Measurements from ENCODE around the gene RNU2-63P. TPM values are rescaled to one million over a fixed set of nuclear protein-coding genes. Genes with fewer than 3 reads are reported as not detected.

RNU2-63P gene
- polyA plus RNA-seq, 1 experiment, result not detected

DNA sequence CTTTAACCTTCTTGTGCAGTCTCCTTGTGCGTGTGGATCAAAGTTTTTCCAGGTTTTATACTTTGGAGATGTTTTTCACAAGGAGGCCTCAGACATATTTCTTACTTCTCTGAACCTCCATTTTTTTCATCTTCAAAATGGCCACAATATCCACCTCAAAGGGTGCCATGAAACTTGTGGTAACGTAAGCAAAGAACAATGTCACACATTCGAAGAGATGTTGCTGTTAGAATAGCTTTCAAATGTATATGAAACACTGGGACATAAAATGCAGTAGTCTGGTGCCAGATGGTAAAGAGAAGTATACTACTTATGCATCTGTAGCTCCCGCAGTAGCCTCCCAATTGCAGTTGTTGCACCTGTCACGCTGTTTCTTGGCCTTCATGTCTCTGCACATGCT, 41.8 kb upstream of the RNU2-63P start:
- Histone ChIP-seq H3K27ac (ENCODE audit: low read depth, low read length) (no peak overlapping the region), H3K9me3 (ENCODE audit: control insufficient read depth, insufficient read depth, low read length) (peaks cover 3% of the 10 kb centered on the region; the same call in 1 of the 2 replicates), H3K4me3 (ENCODE audit: low read depth, low read length) (no peak overlapping the region), H3K27me3 (ENCODE audit: control insufficient read depth, insufficient read depth, low read length) (no peaks in the 10 kb centered on the region)
- ChIA-PET POLR2A (no interaction called here), CTCF (interaction anchor here (4.6 kb wide), 1 partner anchor 101 kb away, joined by 139 read pairs; no protein-coding TSS in a partner anchor)
- DNase-seq (ENCODE audit: low read depth, low spot score), result no peak
- TF ChIP-seq, protein P1, sequence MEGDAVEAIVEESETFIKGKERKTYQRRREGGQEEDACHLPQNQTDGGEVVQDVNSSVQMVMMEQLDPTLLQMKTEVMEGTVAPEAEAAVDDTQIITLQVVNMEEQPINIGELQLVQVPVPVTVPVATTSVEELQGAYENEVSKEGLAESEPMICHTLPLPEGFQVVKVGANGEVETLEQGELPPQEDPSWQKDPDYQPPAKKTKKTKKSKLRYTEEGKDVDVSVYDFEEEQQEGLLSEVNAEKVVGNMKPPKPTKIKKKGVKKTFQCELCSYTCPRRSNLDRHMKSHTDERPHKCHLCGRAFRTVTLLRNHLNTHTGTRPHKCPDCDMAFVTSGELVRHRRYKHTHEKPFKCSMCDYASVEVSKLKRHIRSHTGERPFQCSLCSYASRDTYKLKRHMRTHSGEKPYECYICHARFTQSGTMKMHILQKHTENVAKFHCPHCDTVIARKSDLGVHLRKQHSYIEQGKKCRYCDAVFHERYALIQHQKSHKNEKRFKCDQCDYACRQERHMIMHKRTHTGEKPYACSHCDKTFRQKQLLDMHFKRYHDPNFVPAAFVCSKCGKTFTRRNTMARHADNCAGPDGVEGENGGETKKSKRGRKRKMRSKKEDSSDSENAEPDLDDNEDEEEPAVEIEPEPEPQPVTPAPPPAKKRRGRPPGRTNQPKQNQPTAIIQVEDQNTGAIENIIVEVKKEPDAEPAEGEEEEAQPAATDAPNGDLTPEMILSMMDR (IDR thresholded peaks at IDR 0.05; ENCODE audit: low read depth, low read length), result no peak

DNA sequence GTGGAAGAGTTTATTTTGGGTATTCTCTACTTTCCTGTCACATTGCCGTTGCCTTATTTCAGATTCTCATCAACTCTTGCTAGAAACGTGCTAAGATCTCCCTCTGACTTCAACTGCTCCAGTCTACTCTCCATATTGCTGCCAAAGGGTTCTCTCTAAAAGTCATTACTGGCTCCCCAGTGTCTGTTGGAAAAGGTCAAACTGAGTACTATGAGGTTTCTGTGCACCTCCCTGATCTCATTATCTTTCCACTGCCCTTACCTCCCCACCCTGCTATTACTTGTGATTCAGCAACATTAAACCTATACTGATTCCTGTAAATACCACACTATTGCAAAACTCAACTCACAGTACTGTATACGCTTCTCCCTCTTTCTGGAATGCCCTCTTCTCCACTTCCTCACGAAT, 41.1 kb upstream of the RNU2-63P start:
- TF ChIP-seq, protein P1 (IDR thresholded peaks at IDR 0.05; ENCODE audit: low read depth, low read length), result no peak
- DNase-seq (ENCODE audit: low read depth, low spot score), result no peak
- Histone ChIP-seq H3K9me3 (ENCODE audit: control insufficient read depth, insufficient read depth, low read length) (peaks cover 3% of the 10 kb centered on the region; the same call in 1 of the 2 replicates), H3K27ac (ENCODE audit: low read depth, low read length) (no peak overlapping the region), H3K4me3 (ENCODE audit: low read depth, low read length) (no peak overlapping the region), H3K27me3 (ENCODE audit: control insufficient read depth, insufficient read depth, low read length) (no peaks in the 10 kb centered on the region)
- ChIA-PET CTCF (no interaction called here), POLR2A (no interaction called here)

DNA sequence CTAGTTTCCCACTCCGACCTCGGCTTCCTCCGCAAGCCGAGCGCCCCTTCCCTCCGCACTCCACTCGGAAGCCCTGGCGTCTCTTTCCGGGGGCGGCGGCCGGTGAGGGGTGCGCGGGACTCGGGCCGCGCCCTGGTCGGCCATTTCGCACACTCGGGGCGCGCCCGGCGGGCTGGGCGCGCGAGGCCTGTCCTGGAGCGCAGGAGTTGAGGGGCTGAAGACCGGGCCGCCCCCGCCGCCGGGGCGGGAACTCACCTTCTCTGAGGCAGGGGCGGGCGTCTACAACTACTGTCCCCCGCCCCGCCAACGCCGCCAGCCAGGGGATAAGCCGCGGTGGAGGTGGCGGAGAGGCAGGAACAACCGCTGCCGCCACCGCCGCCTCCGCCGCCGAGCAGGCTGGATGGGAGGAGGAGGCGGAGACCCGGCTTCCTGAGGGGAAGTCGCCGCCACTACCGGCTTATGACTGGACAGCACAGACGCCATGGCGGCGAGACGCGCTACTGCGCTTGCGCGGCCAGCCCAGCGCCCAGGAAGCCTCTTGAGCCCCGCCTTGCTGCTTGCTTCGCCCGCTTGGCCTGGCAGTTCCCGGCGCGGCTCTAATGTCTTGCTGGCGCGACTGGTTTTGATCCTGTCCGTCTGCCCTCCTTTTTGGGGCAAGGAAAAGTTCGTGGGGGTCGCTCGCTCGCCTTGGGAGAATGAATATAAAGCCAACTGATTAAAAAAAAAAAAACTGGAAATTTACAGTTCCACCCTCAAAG, 39.2 kb upstream of the RNU2-63P start, which contains the start of gene KRCC1:
Gene KRCC1, minus strand, starts transcription at position 413 of the 758 bp plus-strand sequence. CDS start 27,220 bp downstream, outside the sequence.
- no peaks in the 10 kb centered on the region for H3K27me3 ChIP-seq (ENCODE audit: control insufficient read depth, insufficient read depth, low read length)
- peaks cover 3% of the 10 kb centered on the region; the same call in 1 of the 2 replicates for H3K9me3 ChIP-seq (ENCODE audit: control insufficient read depth, insufficient read depth, low read length)
- ChIA-PET CTCF (no interaction called here), POLR2A (interaction anchor here (1.0 to 1.2 kb wide), 2 partner anchors 34 to 39 kb away, joined by 4 to 6 read pairs; no protein-coding TSS in a partner anchor)
- peak within 1 kb of the TSS; percentile 94 for H3K27ac ChIP-seq (ENCODE audit: low read depth, low read length)
- TF ChIP-seq, protein P1 (IDR thresholded peaks at IDR 0.05; ENCODE audit: low read depth, low read length), result no peak
- peak; percentile 90 for DNase-seq (ENCODE audit: low read depth, low spot score)
- peak within 1 kb of the TSS; percentile 80 for H3K4me3 ChIP-seq (ENCODE audit: low read depth, low read length)

DNA sequence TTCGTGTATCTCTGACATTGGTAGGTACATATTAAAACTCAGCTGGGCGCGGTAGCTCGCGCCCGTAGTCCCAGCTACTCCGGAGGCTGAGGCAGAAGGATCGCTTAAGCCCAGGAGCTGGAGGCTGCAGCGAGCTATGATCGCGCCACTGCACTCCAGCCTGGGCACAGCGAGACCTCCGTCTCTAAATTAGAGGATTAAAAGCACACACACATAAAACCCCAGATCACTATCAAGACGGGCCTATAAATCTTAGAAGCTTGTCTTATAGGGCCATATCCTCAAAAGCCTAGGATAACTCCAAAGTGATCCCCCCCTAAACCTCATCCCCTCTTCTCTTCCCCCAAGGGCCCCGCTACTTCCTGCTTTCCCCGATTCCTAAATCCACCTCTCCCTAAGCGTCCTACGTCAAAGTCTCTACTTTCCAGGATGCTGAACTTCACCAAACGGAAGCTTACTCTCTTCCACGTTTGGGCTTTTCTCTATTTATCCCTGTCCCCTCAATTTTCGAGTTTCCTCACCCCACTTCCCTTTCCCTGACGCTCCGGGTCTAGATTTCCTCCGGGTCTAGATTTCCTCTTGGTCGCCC, 38.5 kb upstream of the RNU2-63P start:
- Histone ChIP-seq H3K4me3 (ENCODE audit: low read depth, low read length) (peak overlapping the region; percentile 80), H3K27me3 (ENCODE audit: control insufficient read depth, insufficient read depth, low read length) (no peaks in the 10 kb centered on the region), H3K27ac (ENCODE audit: low read depth, low read length) (peak overlapping the region; percentile 94), H3K9me3 (ENCODE audit: control insufficient read depth, insufficient read depth, low read length) (peaks cover 3% of the 10 kb centered on the region; the same call in 1 of the 2 replicates)
- CTCF ChIA-PET, result interaction anchor here (0.7 kb wide), 1 partner anchor 637 kb away, joined by 3 read pairs; no protein-coding TSS in a partner anchor
- TF ChIP-seq, protein P1 (IDR thresholded peaks at IDR 0.05; ENCODE audit: low read depth, low read length), result no peak
- no peak for DNase-seq (ENCODE audit: low read depth, low spot score)
- POLR2A ChIA-PET, result interaction anchor here (0.8 to 1.2 kb wide), 4 partner anchors 13 to 38 kb away, joined by 3 to 6 read pairs (median 4); no protein-coding TSS in a partner anchor
